HG03378 (cell line): ENCODE results near the gene AHNAK.
"Not testable (repeated sequence)": the region's sequence is repeated elsewhere in the genome, so short reads cannot be mapped to it uniquely, and the experiment has no call there.

Experiments
- ATAC-seq: cut with Tn5 transposase; IDR thresholded peaks from one replicate; pipeline ENCODE4 v1.9.1; 2021; ENCODE audit warnings: mild to moderate bottlenecking, moderate library complexity; ENCODE audit not compliant: unreplicated experiment

AHNAK gene

DNA sequence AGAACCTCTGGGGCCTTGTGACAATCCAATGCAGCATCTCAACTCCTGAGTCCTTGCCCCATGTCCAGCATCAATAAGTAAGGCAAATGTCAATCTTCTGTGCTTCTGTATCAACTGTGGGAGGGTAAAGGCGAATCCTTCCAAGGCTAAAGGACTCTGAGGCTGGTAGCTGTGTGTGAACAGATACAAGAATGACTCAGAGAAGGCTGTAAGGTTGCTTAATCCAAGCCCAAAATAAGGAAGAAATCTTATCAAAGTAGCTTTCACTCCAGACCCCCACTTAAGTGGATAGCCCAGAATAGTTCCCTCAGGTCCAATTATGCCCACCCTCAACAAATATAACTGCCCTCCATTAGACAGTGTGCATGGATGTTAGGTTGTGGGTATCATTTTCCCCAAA is 155.9 kb downstream of the AHNAK start:
- ATAC-seq, result no peak

DNA sequence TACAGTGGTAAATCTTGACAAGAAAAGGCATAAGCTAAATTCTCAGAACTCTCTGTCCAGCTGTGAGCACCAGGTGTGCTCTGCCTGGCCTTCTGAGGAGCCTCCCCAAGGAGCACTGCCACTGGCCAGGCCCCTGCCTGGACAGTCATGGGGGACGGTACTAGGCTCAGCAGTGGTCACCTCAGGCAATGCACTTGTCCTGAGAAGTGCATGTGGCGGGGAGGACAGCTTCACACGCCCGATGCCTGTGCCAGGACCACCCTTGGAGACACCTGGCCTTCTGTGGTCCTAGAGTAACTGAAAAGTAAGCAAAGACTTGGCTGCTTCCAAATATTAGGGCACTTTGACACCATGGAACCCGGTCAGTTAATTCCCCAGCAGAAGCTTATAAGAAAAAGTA is 156.4 kb downstream of the AHNAK start:
- ATAC-seq, result no peak

- ATAC-seq, result no peak
These were observed 157.6 kb downstream of the AHNAK start for GRCh38 chr11:62388999-62389398.

DNA sequence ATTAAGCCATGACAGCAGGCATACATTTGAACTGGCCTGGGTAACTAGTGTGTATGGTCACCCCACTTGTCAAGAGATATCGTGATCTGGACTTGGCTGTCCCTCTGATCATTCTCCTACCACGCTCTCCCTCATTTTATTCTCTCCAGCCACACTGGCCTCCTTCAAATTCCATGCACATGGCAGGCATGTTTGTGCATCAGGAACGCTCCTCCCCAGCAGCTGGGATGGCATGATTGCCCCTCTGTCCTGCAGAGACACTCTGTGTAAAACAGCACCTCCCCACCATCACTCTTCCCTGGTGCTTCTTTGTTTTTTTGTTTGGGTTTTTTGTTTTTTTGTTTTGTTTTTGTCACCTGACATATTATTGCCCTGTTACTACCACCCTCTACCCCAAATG is 159.2 kb downstream of the AHNAK start:
- no peak for ATAC-seq

DNA sequence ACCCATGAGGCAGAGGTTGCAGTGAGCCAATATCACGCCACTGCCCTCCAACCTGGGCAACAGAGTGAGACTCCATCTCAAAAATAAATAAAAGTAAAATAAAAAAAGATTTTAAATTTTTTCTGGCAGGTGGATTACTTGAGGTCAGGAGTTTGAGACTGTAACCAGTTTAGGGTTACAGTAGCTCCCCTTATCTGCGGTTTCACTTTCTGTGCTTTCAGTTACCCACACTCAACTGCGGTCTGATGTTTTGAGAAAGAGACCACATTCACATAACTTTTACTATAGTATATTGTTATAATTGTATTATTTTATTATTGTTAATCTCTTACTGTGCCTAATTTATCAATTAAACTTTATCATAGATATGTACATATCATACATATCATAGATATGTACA is 160.5 kb downstream of the AHNAK start:
- ATAC-seq, result not testable (repeated sequence)

DNA sequence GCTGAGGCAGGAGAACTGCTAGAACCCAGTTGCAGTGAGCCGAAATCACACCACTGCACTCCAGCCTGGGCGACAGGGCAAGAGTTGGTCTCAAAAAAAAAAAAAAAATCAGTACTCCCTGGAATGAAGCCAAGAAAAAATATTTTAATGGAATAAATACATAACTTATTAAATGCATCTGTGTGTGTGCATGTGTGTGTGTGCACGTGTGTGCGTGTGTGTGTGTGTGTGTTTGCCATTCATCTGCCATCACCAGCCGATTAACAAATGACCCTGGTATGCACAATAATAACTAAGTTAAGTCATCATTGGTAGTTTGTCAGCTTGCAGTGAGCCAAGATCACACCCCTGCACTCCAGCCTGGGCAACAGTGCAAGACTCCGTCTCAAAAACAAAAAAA is 162.8 kb downstream of the AHNAK start:
- ATAC-seq, result no peak
